C4-2B (cell line): Measurements from ENCODE around the gene DDC.
"Not testable (repeated sequence)": the region's sequence is repeated elsewhere in the genome, so short reads cannot be mapped to it uniquely, and the experiment has no call there.

Experiments used
- H3K27ac ChIP-seq: fragments of 450-650 bp; 2 replicates; pipeline ENCODE4 v1.5.1; 2017
- ZFX ChIP-seq: fragments of 450-650 bp; IDR thresholded peaks from 2 replicates; pipeline ENCODE4 v1.6.1; 2017
- TF ChIP-seq, protein P1 (sequence below): fragments of 450-650 bp; conservative IDR thresholded peaks from 2 replicates; pipeline ENCODE4 v1.5.1; 2017; ENCODE audit warnings: mild to moderate bottlenecking

The DDC gene

GRCh38 chr7:50588937-50589336 is 23.7 kb upstream of the DDC start:
- TF ChIP-seq ZFX, result no peak
- TF ChIP-seq, protein P1, sequence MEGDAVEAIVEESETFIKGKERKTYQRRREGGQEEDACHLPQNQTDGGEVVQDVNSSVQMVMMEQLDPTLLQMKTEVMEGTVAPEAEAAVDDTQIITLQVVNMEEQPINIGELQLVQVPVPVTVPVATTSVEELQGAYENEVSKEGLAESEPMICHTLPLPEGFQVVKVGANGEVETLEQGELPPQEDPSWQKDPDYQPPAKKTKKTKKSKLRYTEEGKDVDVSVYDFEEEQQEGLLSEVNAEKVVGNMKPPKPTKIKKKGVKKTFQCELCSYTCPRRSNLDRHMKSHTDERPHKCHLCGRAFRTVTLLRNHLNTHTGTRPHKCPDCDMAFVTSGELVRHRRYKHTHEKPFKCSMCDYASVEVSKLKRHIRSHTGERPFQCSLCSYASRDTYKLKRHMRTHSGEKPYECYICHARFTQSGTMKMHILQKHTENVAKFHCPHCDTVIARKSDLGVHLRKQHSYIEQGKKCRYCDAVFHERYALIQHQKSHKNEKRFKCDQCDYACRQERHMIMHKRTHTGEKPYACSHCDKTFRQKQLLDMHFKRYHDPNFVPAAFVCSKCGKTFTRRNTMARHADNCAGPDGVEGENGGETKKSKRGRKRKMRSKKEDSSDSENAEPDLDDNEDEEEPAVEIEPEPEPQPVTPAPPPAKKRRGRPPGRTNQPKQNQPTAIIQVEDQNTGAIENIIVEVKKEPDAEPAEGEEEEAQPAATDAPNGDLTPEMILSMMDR, result no peak; the same call in 1 of the 2 replicates
- no peak overlapping the region for H3K27ac ChIP-seq

GRCh38 chr7:50587737-50588136 is 22.5 kb upstream of the DDC start:
- H3K27ac ChIP-seq, result no peak overlapping the region
- TF ChIP-seq, protein P1, result no peak
- TF ChIP-seq ZFX, result no peak

DNA sequence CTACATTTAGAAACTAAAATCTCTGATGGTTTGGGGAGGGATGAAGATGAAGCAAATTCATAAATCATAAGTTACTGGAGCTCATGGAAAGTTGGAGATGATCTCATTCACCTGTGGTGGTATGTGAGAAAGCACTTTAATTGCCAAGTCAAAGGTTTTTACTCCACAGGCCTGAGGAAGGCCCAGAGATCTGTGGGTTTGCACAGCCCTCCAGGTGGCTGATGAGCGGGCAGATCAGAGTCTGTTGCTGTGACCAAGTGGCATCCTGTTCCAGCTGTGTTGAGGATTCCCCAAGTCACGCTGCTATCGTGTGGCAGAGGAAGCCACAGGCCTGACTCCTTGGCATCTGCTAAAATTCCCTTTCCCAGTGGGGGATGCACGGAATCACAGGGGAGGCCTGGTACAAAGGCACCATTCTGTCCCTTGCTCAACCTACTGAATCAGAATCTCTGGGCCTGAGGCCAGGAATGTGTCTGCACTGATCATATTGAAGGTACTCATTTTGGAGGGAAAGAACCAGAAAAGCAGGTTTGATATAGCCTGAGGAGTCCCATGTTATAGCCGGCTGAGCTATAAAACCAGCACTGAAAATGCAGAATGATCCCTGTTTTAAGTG is 19.7 kb upstream of the DDC start:
- no peak for TF ChIP-seq ZFX
- TF ChIP-seq, protein P1, result no peak
- H3K27ac ChIP-seq, result no peak overlapping the region

DNA sequence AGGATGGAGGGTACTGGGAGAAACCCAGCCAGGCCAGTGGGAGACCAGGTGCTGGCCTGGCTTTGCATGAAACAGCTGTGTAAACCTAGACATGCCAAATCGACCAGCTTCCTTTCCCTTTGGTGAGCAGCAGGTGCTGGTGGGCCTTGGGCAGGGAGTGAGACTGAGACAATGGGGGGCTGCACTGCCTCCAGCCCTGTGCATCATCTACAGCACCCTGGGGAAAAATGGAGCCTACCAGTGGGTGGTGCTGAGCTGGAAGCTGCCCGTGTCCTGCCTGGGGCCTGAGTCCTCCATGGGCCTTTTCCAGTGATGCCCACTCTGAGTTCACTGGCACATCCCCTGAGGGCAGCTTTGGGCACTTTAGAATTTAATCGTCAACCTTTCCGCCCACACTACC is 19.2 kb upstream of the DDC start:
- no peak overlapping the region for H3K27ac ChIP-seq
- TF ChIP-seq, protein P1, result no peak
- TF ChIP-seq ZFX, result no peak

DNA sequence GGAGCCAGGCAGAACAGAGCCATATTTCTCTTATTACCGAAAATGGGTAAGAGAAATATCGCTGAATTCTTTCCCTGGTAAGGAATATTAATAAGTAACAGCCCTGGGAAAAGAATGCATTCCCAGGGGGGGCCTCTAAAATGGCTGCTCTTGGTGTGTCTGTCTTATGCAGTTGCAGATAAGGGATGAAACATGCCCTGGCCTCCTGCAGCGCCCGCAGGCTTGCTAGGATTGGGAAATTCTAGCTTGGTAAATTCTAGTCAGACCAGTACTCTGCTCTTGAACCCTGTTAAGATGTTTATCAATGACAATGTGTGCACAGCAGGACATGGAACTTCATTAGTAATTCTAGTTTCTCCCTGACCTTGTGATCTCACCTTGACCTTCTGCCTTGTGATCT is 18.1 kb upstream of the DDC start:
- H3K27ac ChIP-seq, result not testable (repeated sequence)

DNA sequence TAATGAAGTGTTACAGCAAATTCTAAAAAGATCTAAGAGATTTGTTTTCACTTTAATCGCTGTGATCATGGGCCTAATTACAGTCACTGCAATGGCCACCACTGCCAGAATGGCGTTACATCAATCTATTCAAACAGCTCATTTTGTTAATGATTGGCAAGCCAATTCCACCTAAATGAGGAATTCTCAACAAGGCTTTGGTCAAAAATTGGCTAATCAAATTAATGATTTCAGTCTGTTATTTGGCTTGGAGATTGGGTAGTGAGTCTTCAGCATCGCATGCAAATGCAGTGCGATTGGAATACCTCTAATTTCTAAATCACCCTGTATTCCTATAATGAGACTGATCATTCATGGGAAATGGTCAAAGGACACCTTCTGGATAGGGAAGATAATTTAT is 17.1 kb upstream of the DDC start:
- H3K27ac ChIP-seq, result not testable (repeated sequence)

- H3K27ac ChIP-seq, result not testable (repeated sequence)
These were observed 15.5 kb upstream of the DDC start for GRCh38 chr7:50580666-50581065.

GRCh38 chr7:50580057-50580456 is 14.9 kb upstream of the DDC start:
- TF ChIP-seq ZFX, result no peak
- TF ChIP-seq, protein P1, result no peak
- H3K27ac ChIP-seq, result no peak overlapping the region

GRCh38 chr7:50578105-50578504 is 12.9 kb upstream of the DDC start:
- not testable (repeated sequence) for H3K27ac ChIP-seq

DNA sequence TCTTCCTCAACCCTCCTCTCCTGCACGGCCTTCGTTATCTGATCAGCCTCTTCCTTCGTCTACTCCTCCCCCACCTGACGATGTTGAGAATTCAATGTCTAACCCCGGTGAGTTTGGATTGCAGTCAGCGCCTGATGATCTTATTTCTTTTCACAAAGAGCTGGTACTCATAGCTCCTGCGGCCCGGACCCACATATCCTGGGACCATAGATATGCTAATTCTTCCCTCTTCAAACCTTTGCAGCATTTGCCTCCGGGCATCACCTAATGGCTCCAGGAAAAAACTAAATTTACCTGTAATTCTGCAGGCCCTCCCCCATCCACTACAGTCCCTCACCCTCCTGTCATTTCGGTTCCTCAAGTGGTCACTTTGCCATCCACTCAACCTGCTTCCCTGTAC is 12.4 kb upstream of the DDC start:
- no peak overlapping the region for H3K27ac ChIP-seq
- TF ChIP-seq ZFX, result no peak
- TF ChIP-seq, protein P1, result no peak

- H3K27ac ChIP-seq, result not testable (repeated sequence)
These were observed 11.2 kb upstream of the DDC start for GRCh38 chr7:50576388-50576787.
